GM12865 (cell line): ENCODE measurements around the gene DNAH2.

Experiments used
- DNase-seq: peaks from one replicate; pipeline ENCODE4 v3.0.0; 2010; ENCODE audit warnings: low read depth
- H3K4me3 ChIP-seq: 2 replicates; pipeline ENCODE4 v1.5.1; 2011; ENCODE audit warnings: mild to moderate bottlenecking, low read depth, low read length, control low read depth
- CTCF ChIP-seq: IDR thresholded peaks from 2 replicates; pipeline ENCODE4 v1.5.1; 2011; ENCODE audit warnings: low read length, control low read depth, low read depth, inconsistent platforms; ENCODE audit not compliant: insufficient read depth; ENCODE audit errors: missing control alignments

DNAH2 gene

DNA sequence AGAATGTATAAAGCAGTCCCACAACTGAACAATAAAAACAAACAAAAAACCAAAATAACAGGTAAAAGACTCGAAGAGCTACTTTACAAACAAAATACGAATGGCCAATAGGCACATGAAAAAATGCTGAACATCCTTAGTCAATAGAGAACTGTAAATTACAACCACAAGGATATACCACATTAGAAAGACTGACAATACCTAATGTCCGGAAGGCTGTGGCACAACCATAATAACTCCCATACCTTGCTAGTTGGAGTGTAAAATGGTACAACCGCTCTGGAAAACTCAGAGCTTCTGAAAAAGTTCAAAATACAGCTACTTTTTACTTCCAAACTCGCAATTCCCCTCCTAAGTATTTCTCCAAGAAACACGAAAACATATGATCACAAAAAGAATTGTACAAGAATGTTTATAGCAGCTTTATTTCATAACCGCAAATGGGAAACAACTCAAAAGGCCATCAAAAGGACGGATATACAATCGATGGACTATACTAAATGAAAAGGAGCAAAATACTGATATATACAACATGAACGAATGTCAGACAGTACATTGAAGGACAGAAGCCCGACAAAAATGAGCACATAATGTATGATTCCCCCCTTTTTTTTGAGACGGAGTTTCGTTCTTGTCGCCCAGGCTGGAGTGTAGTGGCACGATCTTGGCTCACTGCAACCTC, 32.6 kb upstream of the DNAH2 start:
- peak overlapping the region; percentile 98 for H3K4me3 ChIP-seq
- no peak for DNase-seq
- TF ChIP-seq CTCF = no peak

GRCh38 chr17:7685533-7686221, 31.9 kb upstream of the DNAH2 start:
- H3K4me3 ChIP-seq = peak overlapping the region; percentile 98
- no peak for TF ChIP-seq CTCF
- DNase-seq = peak; percentile 96

DNA sequence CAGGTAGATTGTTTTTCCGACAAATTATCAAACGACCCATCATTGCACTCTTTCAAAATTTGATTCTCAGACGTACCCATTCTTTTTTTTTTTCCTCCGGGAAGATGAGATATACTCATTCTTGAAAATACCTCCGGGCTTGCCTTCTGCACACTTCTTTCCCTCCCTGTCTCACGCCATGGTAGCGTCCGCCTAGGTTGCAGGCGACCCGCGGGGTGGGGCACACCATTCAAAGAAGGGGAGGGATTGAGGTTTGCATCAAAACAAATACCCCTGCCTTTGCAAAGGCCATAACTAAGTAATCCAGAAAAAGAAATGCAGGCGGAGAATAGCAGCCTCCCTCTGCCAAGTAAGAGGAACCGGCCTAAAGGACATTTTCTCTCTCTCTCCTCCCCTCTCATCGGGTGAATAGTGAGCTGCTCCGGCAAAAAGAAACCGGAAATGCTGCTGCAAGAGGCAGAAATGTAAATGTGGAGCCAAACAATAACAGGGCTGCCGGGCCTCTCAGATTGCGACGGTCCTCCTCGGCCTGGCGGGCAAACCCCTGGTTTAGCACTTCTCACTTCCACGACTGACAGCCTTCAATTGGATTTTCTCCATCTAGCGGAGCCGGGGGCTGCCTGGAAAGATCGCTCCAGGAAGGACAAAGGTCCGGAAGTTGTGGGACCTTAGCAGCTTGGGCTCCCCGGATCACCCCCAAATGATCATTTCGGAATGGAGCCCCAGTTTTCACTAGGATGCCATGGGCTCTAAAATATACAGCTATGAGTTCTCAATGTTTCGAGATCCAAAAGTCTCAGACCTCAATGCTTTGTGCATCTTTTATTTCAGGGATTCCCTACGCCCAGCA, 31.1 kb upstream of the DNAH2 start:
- TF ChIP-seq CTCF = no peak
- DNase-seq = peak; percentile 91
- H3K4me3 ChIP-seq = peak overlapping the region; percentile 98

DNA sequence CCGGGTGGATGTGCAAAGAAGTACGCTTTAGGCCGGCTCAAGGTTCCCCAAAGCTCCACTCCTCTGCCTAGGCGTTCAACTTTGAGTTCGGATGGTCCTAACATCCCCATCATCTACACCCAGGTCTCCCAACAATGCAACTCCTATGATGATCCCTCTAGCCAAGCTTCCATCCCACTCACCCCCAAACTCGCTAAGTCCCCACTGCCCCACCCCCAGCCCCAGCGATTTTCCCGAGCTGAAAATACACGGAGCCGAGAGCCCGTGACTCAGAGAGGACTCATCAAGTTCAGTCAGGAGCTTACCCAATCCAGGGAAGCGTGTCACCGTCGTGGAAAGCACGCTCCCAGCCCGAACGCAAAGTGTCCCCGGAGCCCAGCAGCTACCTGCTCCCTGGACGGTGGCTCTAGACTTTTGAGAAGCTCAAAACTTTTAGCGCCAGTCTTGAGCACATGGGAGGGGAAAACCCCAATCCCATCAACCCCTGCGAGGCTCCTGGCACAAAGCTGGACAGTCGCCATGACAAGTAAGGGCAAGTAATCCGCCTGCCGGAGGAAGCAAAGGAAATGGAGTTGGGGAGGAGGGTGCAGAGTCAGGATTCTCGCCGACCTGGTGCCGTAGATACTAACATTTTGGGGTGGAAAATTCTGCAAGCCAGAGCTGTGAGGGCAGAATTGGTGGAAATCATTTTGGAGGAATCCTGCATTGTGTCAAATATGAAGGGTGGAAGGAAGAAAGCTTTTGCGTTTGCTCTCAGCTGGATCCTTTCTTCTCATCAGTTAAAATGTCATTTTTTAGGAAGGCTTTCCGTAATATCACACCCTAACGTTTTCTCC, 30.3 kb upstream of the DNAH2 start, which contains the start of gene TP53:
TSS of gene TP53 (minus strand) at position 419 of the 836 bp plus-strand sequence. CDS start 10,896 bp downstream, outside the sequence.
- peak within 1 kb of the TSS; percentile 98 for H3K4me3 ChIP-seq
- no peak for TF ChIP-seq CTCF
- DNase-seq = peak; percentile 96

DNA sequence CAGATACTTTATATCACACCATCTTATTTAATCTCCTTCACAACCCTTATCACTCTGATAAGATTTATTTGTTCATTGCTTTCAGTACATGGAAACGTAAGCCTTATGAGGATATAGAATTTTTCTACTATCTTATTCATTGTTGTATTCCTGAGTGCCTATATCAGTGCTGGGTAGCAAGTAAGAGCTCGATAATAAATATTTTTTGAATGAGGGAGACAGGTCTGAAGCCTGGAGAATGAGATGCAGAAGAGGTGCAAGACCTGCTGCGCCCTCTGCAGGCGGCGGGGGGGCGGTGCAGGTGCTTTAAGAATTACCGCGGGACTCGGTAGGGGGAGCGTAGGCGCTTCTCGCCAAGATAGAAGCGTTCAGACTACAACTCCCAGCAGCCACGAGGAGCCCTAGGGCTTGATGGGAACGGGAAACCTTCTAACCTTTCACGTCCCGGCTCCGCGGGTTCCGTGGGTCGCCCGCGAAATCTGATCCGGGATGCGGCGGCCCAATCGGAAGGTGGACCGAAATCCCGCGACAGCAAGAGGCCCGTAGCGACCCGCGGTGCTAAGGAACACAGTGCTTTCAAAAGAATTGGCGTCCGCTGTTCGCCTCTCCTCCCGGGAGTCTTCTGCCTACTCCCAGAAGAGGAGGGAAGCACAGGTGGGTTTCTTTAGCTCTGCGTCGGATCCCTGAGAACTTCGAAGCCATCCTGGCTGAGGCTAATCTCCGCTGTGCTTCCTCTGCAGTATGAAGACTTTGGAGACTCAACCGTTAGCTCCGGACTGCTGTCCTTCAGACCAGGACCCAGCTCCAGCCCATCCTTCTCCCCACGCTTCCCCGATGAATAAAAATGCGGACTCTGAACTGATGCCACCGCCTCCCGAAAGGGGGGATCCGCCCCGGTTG, 29.4 kb upstream of the DNAH2 start, which contains the start of gene WRAP53:
TSS of gene WRAP53 (plus strand) at position 570 of the 900 bp plus-strand sequence. CDS start at position 742, 172 bp downstream.
- DNase-seq = peak; percentile 98
- peak; percentile 94 for TF ChIP-seq CTCF
- H3K4me3 ChIP-seq = peak within 1 kb of the TSS; percentile 98
